Fibroblast of mammary gland (primary cell): ENCODE measurements around the gene DIP2C.

Experiments
- DNase-seq: peaks from one replicate; pipeline ENCODE4 v3.0.0-alpha.2; 2010; ENCODE audit warnings: low read depth
- H3K4me3 ChIP-seq: 2 replicates; pipeline ENCODE4 v1.5.1; 2011; ENCODE audit warnings: low read depth, mild to moderate bottlenecking, low read length, moderate library complexity; ENCODE audit not compliant: control insufficient read depth
- CTCF ChIP-seq: conservative IDR thresholded peaks from 2 replicates; pipeline ENCODE4 v1.5.1; 2011; ENCODE audit warnings: low read depth, low read length, inconsistent platforms; ENCODE audit not compliant: control insufficient read depth, insufficient read depth

Gene DIP2C

GRCh38 chr10:279232-279631 is 410.2 kb downstream of the DIP2C start:
- TF ChIP-seq CTCF, result no peak
- H3K4me3 ChIP-seq, result no peak overlapping the region

GRCh38 chr10:278707-279106 is 410.8 kb downstream of the DIP2C start:
- no peak for TF ChIP-seq CTCF

More at GRCh38 chr10:279232-279631, 410.2 kb downstream of the DIP2C start:
- no peak for DNase-seq

GRCh38 chr10:277963-278362 is 411.5 kb downstream of the DIP2C start:
- DNase-seq, result no peak
- TF ChIP-seq CTCF, result no peak

More at GRCh38 chr10:278707-279106, 410.8 kb downstream of the DIP2C start:
- H3K4me3 ChIP-seq, result no peak overlapping the region
- DNase-seq, result no peak

GRCh38 chr10:275680-276079 is 413.8 kb downstream of the DIP2C start:
- TF ChIP-seq CTCF, result no peak
- no peak overlapping the region for H3K4me3 ChIP-seq

More at GRCh38 chr10:277963-278362, 411.5 kb downstream of the DIP2C start:
- no peak overlapping the region for H3K4me3 ChIP-seq

GRCh38 chr10:274866-275265 is 414.6 kb downstream of the DIP2C start:
- H3K4me3 ChIP-seq, result no peak overlapping the region
- no peak for TF ChIP-seq CTCF
- DNase-seq, result no peak

More at GRCh38 chr10:275680-276079, 413.8 kb downstream of the DIP2C start:
- DNase-seq, result no peak

DNA sequence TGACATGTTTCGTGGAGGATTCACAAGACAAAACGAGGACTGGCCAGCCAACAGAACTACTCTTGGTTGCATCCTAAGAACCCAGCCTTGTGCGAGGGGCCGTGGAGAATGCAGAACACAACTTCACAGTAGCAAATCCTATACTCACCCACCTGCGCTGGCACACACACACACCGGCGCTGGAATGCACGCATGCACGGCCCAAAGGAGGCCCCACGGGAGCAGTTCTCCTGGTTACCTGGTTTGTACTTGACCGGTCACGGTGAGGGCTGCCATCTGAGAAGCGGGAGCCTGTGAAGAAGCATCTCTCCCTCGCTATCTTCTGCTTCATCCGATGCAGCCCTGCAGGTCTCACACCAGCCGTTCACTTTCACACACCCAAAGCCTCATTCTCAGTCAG is 416.4 kb downstream of the DIP2C start:
- no peak overlapping the region for H3K4me3 ChIP-seq
- no peak for TF ChIP-seq CTCF
- no peak for DNase-seq

DNA sequence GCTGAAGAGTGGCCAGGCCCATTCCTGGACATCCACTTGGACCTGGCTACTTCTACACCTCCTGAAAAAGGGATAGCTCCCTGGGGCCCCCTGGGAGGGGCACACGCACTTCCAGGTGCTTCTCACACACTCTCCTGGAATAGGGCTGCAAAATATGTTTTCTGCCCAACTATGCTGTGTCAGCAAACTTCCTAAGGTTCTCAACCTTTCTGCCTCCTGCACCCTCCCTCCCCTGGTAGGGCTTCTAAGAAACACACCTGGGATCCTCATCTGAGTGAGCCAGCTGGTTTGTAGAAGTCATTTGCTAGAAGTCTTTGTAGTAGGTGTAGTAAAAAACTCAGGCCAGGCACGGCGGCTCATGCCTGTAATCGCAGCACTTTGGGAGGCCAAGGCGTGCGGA is 417.7 kb downstream of the DIP2C start:
- DNase-seq, result no peak
- H3K4me3 ChIP-seq, result no peak overlapping the region
- TF ChIP-seq CTCF, result no peak
